Cardiac septum (tissue), 1 donor: Measurements from ENCODE around the gene SLC6A2. TPM values are rescaled to one million over a fixed set of nuclear protein-coding genes. Genes with fewer than 3 reads are reported as not detected.

Source experiments
- DNase-seq: peaks from one replicate; pipeline ENCODE4 v3.0.0-alpha.2; 2020; ENCODE audit warnings: low spot score
- intact Hi-C: fragments of 100-400 bp; cut with DNase I; formaldehyde crosslinking; loops from one replicate; pipeline ENCODE4 v1.14.0; 2022
- total RNA-seq: library from RNA; stranded (reverse); fragmentation: NEBNext Ultra II Directional; extraction: Animal tissue kit (Norgen Biotek cat#: 25700); gene quantifications from one replicate; pipeline ENCODE4 v1.2.1, GENCODE V29; 2021
- donor health status: DM: no; HTN: no; CAD: no.

SLC6A2 gene
- total RNA-seq, 1 donor from 2014 or later = not detected

- intact Hi-C loops = no loop called here
- no peak for DNase-seq
These were observed 10.2 kb downstream of the SLC6A2 start for GRCh38 chr16:55666012-55666411.

- intact Hi-C loops = no loop called here
- DNase-seq = no peak
These were observed 12.0 kb downstream of the SLC6A2 start for GRCh38 chr16:55667753-55668152.

GRCh38 chr16:55668340-55669281 is 12.8 kb downstream of the SLC6A2 start:
- peak; percentile 36 for DNase-seq
- intact Hi-C loops = no loop called here

GRCh38 chr16:55671206-55671973 is 15.6 kb downstream of the SLC6A2 start:
- peak; percentile 38 for DNase-seq
- intact Hi-C loops = no loop called here

- DNase-seq = peak; percentile 55
- intact Hi-C loops = no loop called here
These were observed 16.1 kb downstream of the SLC6A2 start for GRCh38 chr16:55671974-55672280.

GRCh38 chr16:55672471-55672870 is 16.7 kb downstream of the SLC6A2 start:
- intact Hi-C loops = no loop called here
- peak; percentile 74 for DNase-seq

- no peak for DNase-seq
- intact Hi-C loops = no loop called here
These were observed 22.5 kb downstream of the SLC6A2 start for GRCh38 chr16:55678161-55678821.

DNA sequence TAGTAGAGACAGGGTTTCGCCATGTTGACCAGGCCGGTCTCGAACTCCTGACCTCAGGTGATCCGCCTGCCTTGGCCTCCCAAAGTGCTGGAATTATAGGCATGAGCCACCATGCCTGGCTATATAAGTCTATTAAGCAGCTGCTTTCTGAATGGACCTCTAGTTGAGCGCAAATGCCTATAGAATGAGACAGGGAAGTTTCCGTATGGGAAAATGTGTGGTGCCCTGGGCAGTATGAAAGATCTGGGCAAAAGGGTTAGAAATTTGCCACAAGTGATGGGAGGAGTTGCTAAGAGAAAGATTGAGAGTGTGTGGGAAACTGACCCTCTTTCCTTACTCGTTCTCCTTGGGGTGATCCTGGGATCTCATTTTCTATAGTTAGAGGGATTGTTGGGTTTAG is 26.3 kb downstream of the SLC6A2 start:
- intact Hi-C loops = no loop called here
- DNase-seq = no peak

DNA sequence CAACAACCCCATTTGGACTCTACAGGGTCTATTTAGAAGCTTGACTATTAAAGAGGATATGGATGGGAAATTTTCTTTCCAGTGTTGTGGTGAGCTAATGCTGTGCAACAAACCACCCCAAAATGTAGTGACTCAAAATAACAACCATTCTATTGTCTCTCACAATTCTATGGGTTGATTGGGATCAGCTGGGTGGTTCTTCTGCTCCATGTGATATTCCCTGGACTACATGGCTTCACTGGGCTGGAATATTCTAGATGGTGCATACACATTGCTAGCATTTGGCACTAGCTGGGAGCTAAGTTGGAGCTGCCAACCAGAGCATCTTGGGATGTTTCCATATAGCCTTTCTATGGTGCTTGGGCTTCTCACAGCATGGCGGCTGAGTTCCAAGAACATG is 30.2 kb downstream of the SLC6A2 start:
- intact Hi-C loops = no loop called here
- no peak for DNase-seq

DNA sequence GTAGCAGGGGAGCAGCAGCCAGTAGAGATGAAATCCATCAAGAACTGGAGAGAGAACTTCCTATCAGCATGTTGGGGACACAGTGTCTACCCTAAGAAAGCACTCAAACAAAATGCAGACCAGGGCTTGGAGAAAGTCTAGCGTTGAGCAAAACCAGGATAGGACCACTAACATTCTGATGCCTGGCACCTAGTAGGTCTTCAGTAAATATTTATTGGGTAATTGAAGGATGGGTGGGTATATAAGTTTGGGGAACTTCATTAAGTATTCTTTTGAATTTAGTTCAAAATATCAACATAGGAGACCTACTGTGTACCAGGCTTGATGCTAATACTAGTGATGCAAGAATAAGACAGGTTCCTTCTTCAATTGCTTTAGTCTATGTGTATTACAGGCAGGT is 30.9 kb downstream of the SLC6A2 start:
- intact Hi-C loops = no loop called here

GRCh38 chr16:55687802-55688201 is 32.0 kb downstream of the SLC6A2 start:
- DNase-seq = no peak
- intact Hi-C loops = no loop called here

More for the DNA sequence above, 30.9 kb downstream of the SLC6A2 start:
- DNase-seq = no peak

GRCh38 chr16:55690841-55691240 is 35.1 kb downstream of the SLC6A2 start:
- DNase-seq = no peak
- intact Hi-C loops = no loop called here

GRCh38 chr16:55691771-55692170 is 36.0 kb downstream of the SLC6A2 start:
- intact Hi-C loops = no loop called here
- no peak for DNase-seq

GRCh38 chr16:55695595-55695994 is 39.8 kb downstream of the SLC6A2 start:
- no peak for DNase-seq
- intact Hi-C loops = no loop called here

DNA sequence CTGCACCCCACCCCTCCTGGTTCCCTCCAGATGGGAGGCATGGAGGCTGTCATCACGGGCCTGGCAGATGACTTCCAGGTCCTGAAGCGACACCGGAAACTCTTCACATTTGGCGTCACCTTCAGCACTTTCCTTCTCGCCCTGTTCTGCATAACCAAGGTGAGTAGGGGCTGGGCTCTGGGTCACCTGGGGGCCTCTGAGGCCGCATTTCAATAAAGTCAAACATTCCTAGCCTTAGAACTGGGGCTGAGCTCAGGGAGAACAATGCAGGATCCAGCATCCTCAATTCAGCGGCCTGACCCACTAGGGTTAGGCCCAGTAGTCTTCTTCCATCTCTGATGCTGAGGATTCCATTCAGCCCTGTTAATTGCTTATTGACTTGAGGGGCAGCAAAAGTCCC is 42.1 kb downstream of the SLC6A2 start:
- intact Hi-C loops = no loop called here
- no peak for DNase-seq

DNA sequence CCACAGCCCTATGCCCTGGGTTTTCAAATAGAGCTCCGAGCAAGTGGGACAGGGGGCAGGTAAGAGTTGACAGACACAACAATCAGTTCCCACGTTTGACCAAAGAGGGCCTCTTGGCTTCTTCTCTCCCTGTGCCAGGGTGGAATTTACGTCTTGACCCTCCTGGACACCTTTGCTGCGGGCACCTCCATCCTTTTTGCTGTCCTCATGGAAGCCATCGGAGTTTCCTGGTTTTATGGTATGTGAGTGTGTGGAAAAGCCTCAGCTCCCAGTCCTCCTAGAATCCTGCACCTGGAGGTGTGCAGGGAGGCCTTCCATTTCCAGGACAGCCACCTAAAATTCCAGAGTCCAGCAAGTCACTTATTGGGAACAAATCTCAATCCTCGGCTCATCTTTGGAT is 42.5 kb downstream of the SLC6A2 start:
- intact Hi-C loops = no loop called here

GRCh38 chr16:55698946-55699345 is 43.2 kb downstream of the SLC6A2 start:
- intact Hi-C loops = no loop called here
- DNase-seq = no peak

More for the DNA sequence above, 42.5 kb downstream of the SLC6A2 start:
- DNase-seq = no peak

DNA sequence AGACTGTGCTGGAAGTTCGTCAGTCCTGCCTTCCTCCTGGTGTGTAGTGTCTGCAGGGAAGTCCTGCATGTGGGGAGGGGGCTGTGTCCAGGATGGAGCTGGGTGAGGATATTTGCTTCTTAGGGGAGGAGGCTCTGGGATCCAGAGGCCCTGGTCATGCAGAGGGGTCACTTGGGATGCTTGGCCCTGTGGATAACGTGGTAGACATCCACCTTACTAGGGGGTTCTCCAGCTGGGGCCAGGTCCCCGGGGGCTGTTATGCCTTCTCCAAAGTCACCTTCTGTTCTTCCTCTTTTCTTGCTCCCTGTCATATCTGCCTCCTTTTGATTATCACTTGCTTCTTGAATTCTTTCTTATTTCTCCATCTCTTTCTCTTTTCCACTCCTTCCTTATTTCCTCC is 43.8 kb downstream of the SLC6A2 start:
- intact Hi-C loops = loop anchor here (2.0 to 10.0 kb wide), 3 partner anchors 157 to 235 kb away; no protein-coding TSS in a partner anchor
- DNase-seq = no peak

DNA sequence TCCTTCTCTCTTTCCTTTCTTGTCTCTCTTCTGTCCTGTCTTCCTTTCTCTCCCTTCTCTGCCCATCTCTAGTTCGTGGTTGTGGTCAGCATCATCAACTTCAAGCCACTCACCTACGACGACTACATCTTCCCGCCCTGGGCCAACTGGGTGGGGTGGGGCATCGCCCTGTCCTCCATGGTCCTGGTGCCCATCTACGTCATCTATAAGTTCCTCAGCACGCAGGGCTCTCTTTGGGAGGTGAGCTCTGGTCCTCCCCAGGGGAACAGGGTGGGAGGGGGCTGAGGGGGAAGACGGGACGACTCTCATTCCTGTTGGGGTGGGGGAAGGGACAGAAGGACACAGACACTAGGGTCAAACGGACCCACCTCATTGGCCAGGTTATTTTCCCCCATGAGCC is 44.3 kb downstream of the SLC6A2 start:
- DNase-seq = no peak
- intact Hi-C loops = loop anchor here (2.0 to 10.0 kb wide), 3 partner anchors 158 to 235 kb away; no protein-coding TSS in a partner anchor

DNA sequence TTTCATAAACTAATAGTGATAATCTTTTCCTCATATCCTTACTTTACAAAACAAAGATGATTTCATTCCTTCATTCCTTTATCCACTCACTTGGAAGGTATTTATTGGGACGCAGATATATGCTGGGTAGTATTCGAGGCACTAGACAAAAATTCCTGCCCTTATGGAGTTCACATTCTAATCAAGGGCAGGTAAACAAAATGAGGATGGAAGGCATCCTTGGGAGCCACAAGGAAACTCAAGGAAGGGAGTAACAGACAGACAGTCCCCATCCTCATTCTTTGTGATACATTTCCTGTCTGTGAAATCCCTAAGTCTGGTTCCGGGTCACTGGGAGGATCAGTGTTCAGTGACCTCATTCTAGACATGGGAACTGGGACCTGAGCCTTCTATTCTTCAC is 45.2 kb downstream of the SLC6A2 start:
- intact Hi-C loops = loop anchor here (2.0 to 10.0 kb wide), 3 partner anchors 159 to 236 kb away; no protein-coding TSS in a partner anchor
- no peak for DNase-seq
